Liver (tissue), 3 donors: ENCODE measurements around the gene GSK3B.

Experiments used
- FOXA2 ChIP-seq: IDR thresholded peaks from 2 replicates; pipeline ENCODE4 v1.6.1; 2016; ENCODE audit warnings: antibody characterized with exemption
- RAD21 ChIP-seq, 2 donors: IDR thresholded peaks; 2 replicates each; pipeline ENCODE4 v1.6.1; 2016; ENCODE audit warnings: antibody characterized with exemption in 2 of 2, mild to moderate bottlenecking in 2 of 2
- YY1 ChIP-seq: IDR thresholded peaks from 2 replicates; pipeline ENCODE4 v1.6.1; 2016; ENCODE audit warnings: antibody characterized with exemption, mild to moderate bottlenecking
- TF ChIP-seq, protein P1 (sequence below): fragments of 150-350 bp; IDR thresholded peaks from 2 replicates; pipeline ENCODE4 v1.5.1; 2017; ENCODE audit warnings: improper control_type of control experiment, low read depth, low read length; ENCODE audit not compliant: missing input control
- TF ChIP-seq, protein P2 (sequence below): IDR thresholded peaks from 2 replicates; pipeline ENCODE4 v1.6.1; 2016; ENCODE audit warnings: antibody characterized with exemption
- donor health status: healthy.
- donor health status: healthy.

DNA sequence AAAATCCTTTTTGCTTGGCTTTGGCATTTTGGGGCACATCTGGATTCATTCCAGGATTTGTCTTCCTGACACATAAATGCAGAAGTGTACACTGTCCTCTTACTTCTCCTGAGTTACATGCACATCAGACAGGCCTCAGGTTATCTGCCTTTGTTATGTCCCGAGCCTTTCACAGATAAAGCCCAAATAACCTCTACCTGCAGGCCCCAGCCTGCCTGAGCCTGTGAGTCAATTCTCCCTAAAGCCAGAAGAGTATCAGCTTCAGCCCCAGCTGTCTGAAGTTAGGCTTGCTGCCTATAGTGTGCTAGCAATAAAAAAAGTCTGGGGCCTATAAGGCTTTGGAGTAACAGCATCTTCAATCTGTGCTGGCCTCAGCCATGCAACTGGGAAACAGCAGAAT lies 17.7 kb upstream of the GSK3B start:
- no peak for TF ChIP-seq FOXA2
- TF ChIP-seq, protein P1, sequence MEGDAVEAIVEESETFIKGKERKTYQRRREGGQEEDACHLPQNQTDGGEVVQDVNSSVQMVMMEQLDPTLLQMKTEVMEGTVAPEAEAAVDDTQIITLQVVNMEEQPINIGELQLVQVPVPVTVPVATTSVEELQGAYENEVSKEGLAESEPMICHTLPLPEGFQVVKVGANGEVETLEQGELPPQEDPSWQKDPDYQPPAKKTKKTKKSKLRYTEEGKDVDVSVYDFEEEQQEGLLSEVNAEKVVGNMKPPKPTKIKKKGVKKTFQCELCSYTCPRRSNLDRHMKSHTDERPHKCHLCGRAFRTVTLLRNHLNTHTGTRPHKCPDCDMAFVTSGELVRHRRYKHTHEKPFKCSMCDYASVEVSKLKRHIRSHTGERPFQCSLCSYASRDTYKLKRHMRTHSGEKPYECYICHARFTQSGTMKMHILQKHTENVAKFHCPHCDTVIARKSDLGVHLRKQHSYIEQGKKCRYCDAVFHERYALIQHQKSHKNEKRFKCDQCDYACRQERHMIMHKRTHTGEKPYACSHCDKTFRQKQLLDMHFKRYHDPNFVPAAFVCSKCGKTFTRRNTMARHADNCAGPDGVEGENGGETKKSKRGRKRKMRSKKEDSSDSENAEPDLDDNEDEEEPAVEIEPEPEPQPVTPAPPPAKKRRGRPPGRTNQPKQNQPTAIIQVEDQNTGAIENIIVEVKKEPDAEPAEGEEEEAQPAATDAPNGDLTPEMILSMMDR: no peak
- no peak for TF ChIP-seq RAD21 (IDR thresholded peaks at IDR 0.05)
- no peak for TF ChIP-seq YY1
- TF ChIP-seq, protein P2, sequence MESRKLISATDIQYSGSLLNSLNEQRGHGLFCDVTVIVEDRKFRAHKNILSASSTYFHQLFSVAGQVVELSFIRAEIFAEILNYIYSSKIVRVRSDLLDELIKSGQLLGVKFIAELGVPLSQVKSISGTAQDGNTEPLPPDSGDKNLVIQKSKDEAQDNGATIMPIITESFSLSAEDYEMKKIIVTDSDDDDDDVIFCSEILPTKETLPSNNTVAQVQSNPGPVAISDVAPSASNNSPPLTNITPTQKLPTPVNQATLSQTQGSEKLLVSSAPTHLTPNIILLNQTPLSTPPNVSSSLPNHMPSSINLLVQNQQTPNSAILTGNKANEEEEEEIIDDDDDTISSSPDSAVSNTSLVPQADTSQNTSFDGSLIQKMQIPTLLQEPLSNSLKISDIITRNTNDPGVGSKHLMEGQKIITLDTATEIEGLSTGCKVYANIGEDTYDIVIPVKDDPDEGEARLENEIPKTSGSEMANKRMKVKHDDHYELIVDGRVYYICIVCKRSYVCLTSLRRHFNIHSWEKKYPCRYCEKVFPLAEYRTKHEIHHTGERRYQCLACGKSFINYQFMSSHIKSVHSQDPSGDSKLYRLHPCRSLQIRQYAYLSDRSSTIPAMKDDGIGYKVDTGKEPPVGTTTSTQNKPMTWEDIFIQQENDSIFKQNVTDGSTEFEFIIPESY: no peak
